ENCODE measurements around the gene PRSS8.

PRSS8 gene

DNA sequence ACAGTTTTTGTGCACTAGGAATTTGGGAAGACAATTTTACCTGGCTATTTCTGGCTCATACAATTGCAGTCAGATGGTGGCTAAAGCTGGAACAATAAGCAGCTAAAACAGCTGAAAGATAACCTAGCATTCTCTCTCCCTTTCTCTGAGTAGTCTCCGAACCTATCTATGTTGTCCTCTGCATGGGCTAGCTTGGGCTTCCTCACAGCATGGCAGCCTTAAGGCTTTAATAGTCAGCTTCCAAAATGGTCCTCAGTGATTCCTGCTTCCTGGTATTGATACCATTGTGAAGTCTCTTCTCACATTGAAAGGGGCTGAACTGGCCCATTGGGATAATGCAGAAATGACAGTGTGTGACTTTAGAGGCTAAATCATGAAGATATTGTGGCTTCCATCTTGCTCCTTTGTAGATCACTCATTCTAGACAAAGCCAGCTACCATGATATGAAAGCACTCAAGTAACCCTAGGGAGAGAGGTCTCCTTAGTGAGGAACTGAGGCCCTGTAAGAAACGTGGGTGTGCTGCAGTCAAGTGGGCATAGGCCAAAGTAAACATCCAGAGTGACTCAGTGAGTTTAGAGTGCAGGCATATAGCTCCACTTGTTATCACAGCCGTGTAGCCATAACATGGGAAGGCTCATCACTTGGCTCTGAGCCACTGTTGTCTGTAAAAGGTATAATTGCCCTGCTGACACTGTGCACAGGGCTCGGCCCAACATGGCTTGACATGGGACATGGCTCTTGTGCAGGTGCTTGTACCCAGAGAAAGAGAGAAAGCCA, 35.5 kb downstream of the PRSS8 start:
- DNase-seq, result no peak

- DNase-seq, result peak; percentile 84
Observed at GRCh38 chr16:31094424-31095120, 41.0 kb downstream of the PRSS8 start, which contains the start of gene VKORC1. Gene VKORC1, minus strand, starts transcription at chr16:31094797. Its CDS starts 68 bp downstream, at chr16:31094729.

- DNase-seq, result no peak
Observed at GRCh38 chr16:31094088-31094423, 41.5 kb downstream of the PRSS8 start.

- DNase-seq, result no peak
Observed at GRCh38 chr16:31093132-31093703, 42.3 kb downstream of the PRSS8 start.

DNA sequence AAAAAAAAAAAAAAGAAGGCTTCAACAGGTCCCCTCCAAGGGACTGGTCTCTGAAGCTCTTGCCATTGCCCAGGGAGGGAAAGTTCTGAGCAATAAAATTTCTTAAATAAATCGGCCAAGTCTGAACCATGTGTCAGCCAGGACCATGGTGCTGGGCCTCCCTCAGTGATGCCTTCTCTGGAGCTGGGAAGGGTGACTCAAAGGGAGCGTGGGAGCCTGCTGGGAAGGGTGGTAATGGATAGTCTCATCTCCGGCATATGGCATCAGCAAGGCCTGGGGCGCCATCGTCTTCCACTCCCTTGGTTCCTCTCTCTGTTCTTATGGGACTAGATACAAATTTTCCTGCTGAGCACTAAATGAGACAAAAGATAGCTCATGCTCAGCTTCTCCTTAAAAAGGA, 43.2 kb downstream of the PRSS8 start:
- no peak for DNase-seq

GRCh38 chr16:31090540-31090939, 45.0 kb downstream of the PRSS8 start:
- DNase-seq, result no peak

DNA sequence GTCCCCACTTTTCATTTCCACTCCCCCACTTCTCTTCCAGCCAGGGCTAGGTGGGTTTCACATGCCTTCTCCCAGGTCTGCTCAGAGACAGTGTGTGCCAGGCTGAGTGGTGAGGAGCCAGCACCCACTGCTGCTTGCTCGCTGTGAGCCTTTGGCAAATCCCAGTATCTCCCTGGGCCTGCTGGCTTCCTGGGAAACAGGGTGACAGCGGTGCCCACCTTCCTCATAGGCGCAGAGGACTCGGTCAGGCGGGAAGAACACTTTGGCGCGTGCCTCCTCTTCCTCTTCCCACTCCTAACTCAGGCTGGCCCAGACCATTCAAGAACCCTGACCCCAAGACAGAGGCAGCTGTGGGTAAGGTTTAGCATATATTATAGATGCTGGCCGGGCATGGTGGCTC, 46.3 kb downstream of the PRSS8 start:
- DNase-seq, result no peak

DNA sequence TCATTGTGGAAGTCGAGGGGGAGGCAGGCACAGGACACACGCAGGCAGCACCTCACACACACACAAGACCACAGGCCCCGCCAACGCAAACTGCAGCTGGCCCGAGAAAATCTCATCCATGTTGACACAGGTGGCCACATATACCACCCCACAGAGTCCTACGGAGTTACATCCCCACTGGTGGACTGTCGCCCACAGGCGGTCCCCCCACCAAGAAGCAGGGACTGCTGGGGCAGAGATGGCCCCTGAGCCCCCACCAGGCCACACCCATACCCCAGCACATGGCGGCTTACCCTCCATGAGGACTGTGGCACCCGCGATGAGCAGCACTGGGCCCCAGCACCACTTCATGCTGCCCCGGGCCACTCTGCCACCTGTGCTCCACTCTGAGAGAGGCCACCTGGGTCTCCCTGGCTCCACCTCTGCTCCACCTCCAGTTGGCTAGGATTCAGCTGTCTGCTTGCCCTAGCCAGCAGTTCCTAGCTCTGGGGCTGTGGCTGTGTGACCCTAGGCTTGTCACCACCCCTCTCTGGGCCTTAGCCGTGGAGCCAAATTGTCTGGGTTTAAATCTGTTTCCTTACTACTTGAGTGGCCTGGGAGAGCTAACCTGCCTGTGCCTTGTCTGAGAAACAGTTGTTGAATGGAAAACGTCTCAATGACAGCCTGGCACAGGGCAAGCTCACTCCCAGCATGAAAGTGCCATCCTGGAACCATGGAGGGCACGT, 46.9 kb downstream of the PRSS8 start, which contains the start of gene PRSS53:
TSS of gene PRSS53 (minus strand) at position 485 of the 725 bp plus-strand sequence. CDS start at position 351, 134 bp downstream.
- no peak for DNase-seq

GRCh38 chr16:31087971-31088370, 47.6 kb downstream of the PRSS8 start:
- no peak for DNase-seq

GRCh38 chr16:31087481-31087880, 48.0 kb downstream of the PRSS8 start:
- no peak for DNase-seq

- DNase-seq, result no peak
Observed at GRCh38 chr16:31086629-31086906, 49.0 kb downstream of the PRSS8 start.

GRCh38 chr16:31085873-31086628, 49.5 kb downstream of the PRSS8 start:
- no peak for DNase-seq

- no peak for DNase-seq
Observed at GRCh38 chr16:31085411-31085810, 50.1 kb downstream of the PRSS8 start.

GRCh38 chr16:31084584-31085302, 50.8 kb downstream of the PRSS8 start:
- no peak for DNase-seq

GRCh38 chr16:31083981-31084380, 51.5 kb downstream of the PRSS8 start:
- DNase-seq, result no peak

- no peak for DNase-seq
Observed at GRCh38 chr16:31083556-31083955, 52.0 kb downstream of the PRSS8 start.

DNA sequence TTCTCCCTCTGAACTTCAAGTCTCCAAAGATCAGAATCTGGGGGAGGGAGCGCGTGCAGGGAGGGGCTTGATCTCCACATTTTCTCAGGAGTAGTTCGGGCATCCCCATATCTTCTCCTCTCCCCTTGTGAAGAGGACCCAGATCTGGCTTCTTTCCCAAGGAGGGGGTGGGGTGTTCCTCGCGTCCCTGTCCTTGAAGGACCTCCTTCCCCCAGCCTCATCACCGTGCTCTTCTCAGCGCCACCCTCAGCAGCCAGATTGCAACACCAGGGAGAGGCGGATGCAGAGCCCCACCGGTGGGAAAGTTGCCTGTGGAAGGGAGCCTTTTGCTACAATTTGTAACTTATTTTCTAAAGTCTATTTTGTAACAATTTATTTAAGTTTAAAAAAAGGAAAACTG, 52.4 kb downstream of the PRSS8 start:
- no peak for DNase-seq

DNA sequence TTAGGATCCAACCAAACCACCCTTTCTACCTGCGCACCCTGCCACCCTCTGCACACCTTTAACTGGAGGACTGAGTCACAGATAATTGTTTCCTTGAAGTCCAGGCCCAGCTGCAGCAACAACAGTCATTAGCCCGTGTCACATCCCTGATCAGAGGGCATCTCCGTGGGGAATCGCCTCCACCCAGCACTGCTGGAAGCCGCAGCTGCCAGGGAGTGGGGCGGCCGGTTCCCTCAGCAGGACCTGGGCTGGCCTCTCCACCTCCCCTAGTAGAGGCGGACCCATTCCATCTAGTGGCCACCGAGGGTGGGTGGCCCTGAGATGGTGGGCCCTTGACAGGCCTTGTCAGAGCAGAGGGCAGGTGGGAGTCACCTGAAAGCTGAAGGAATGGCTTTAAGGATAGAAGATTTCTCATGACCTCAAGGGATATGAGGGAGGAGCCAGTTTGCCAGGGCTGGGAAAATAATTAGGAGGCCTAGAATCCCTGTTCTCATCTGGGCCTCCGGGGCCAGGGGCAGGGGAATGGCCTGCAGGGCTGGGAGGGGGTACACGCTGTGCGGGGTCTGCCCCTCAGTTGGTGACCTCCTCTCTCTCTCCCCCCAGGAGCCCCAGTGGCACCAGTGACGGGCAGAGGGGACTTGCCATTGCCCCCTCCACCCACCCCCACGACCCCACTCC, 53.0 kb downstream of the PRSS8 start:
- no peak for DNase-seq

All from stimulated activated CD4-positive, alpha-beta T cell treated with anti-CD3 and anti-CD28 coated beads, Interleukin-12 subunit alpha, Interleukin-12 subunit beta, amount 100 ng/mL, for 4 hours (primary cell).